DND-41 (cell line): Measurements from ENCODE around the gene FAM210B.

Source experiments
- CTCF ChIP-seq: IDR thresholded peaks from 2 replicates; pipeline ENCODE4 v1.5.1; 2012; ENCODE audit warnings: borderline replicate concordance, low read length, moderate library complexity, mild to moderate bottlenecking; ENCODE audit not compliant: poor library complexity, severe bottlenecking; ENCODE audit errors: extremely low read depth
- EZH2 ChIP-seq: IDR thresholded peaks from 3 replicates; pipeline ENCODE4 v1.6.1; 2012; ENCODE audit warnings: borderline replicate concordance, low read depth, mild to moderate bottlenecking, moderate library complexity, low read length, inconsistent platforms; ENCODE audit not compliant: severe bottlenecking

- TF ChIP-seq CTCF (no peak), EZH2 (no peak)
Observed at GRCh38 chr20:56371977-56372376, 13.2 kb downstream of the FAM210B start.
